Uterus (tissue), 2 donors: ENCODE measurements around the gene TNF.

Source experiments
- POLR2A ChIP-seq, 2 donors: fragments of 450-650 bp; IDR thresholded peaks; one replicate each; pipeline ENCODE4 v1.6.1; 2016; ENCODE audit warnings: antibody characterized with exemption in 2 of 2, mild to moderate bottlenecking in 1 of 2, moderate library complexity in 1 of 2
- TF ChIP-seq, protein P1 (sequence below), 4 experiments: fragments of 200-600 bp in 2 of 4; fragments of 450-650 bp in 2 of 4; sonication (generic) in 2 of 4; IDR thresholded peaks; one replicate each; pipeline ENCODE4 v1.5.1; 2016 to 2019; ENCODE audit warnings: antibody characterized with exemption in 4 of 4, mild to moderate bottlenecking in 2 of 4, moderate library complexity in 1 of 4

GRCh38 chr6:31572041-31572911, 3.1 kb upstream of the TNF start, which contains the start of gene LTA:
- TF ChIP-seq, protein P1, sequence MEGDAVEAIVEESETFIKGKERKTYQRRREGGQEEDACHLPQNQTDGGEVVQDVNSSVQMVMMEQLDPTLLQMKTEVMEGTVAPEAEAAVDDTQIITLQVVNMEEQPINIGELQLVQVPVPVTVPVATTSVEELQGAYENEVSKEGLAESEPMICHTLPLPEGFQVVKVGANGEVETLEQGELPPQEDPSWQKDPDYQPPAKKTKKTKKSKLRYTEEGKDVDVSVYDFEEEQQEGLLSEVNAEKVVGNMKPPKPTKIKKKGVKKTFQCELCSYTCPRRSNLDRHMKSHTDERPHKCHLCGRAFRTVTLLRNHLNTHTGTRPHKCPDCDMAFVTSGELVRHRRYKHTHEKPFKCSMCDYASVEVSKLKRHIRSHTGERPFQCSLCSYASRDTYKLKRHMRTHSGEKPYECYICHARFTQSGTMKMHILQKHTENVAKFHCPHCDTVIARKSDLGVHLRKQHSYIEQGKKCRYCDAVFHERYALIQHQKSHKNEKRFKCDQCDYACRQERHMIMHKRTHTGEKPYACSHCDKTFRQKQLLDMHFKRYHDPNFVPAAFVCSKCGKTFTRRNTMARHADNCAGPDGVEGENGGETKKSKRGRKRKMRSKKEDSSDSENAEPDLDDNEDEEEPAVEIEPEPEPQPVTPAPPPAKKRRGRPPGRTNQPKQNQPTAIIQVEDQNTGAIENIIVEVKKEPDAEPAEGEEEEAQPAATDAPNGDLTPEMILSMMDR (IDR thresholded peaks at IDR 0.05) = no peak
- TF ChIP-seq POLR2A (IDR thresholded peaks at IDR 0.05) = no peak
